Measurements from ENCODE around the gene TPM2.

TPM2 gene

GRCh38 chr9:35730486-35730854 is 40.7 kb upstream of the TPM2 start:
- H3K27ac ChIP-seq (ENCODE audit: low read depth, low read length), result peak overlapping the region; percentile 96
- peak overlapping the region; percentile 72 to 92 (median 88) for H3K4me3 ChIP-seq (ENCODE audit: low read depth in 1 of 5, low read length in 5 of 5)
- H3K9ac ChIP-seq (ENCODE audit: low read length in 5 of 5), result peak overlapping the region; percentile 90 to 98 (median 93)
- H3K4me1 ChIP-seq (ENCODE audit: control insufficient read depth in 5 of 5, insufficient read depth in 5 of 5, low read length in 5 of 5), result peaks cover 38 to 77% (median 75%) of the 10 kb centered on the region in 5 donors
- H3K27me3 ChIP-seq (ENCODE audit: control insufficient read depth in 5 of 5, insufficient read depth in 4 of 5, low read length in 5 of 5), result no peaks in the 10 kb centered on the region
- H3K36me3 ChIP-seq (ENCODE audit: control insufficient read depth in 5 of 5, insufficient read depth in 5 of 5, low read length in 5 of 5), result peaks cover 6 to 19% (median 12%) of the 10 kb centered on the region in 5 donors
- H3K9me3 ChIP-seq (ENCODE audit: control insufficient read depth in 5 of 5, low read length in 5 of 5), result no peaks in the 10 kb centered on the region

GRCh38 chr9:35729700-35730485 is 40.2 kb upstream of the TPM2 start:
- H3K27me3 ChIP-seq (ENCODE audit: control insufficient read depth in 5 of 5, insufficient read depth in 4 of 5, low read length in 5 of 5), result no peaks in the 10 kb centered on the region
- H3K4me1 ChIP-seq (ENCODE audit: control insufficient read depth in 5 of 5, insufficient read depth in 5 of 5, low read length in 5 of 5), result peaks cover 38 to 79% (median 78%) of the 10 kb centered on the region in 5 donors
- H3K9ac ChIP-seq (ENCODE audit: low read length in 5 of 5), result peak overlapping the region in 4 of 5 donors; percentile 41 to 98 (median 92)
- H3K36me3 ChIP-seq (ENCODE audit: control insufficient read depth in 5 of 5, insufficient read depth in 5 of 5, low read length in 5 of 5), result peaks cover 4 to 19% (median 12%) of the 10 kb centered on the region in 5 donors
- peak overlapping the region; percentile 72 to 92 (median 88) for H3K4me3 ChIP-seq (ENCODE audit: low read depth in 1 of 5, low read length in 5 of 5)
- peak overlapping the region; percentile 96 for H3K27ac ChIP-seq (ENCODE audit: low read depth, low read length)
- H3K9me3 ChIP-seq (ENCODE audit: control insufficient read depth in 5 of 5, low read length in 5 of 5), result no peaks in the 10 kb centered on the region

- peak overlapping the region; percentile 96 for H3K27ac ChIP-seq (ENCODE audit: low read depth, low read length)
- H3K4me1 ChIP-seq (ENCODE audit: control insufficient read depth in 5 of 5, insufficient read depth in 5 of 5, low read length in 5 of 5), result peaks cover 38 to 79% (median 78%) of the 10 kb centered on the region in 5 donors
- peak overlapping the region in 4 of 5 donors; percentile 31 to 90 (median 53) for H3K9ac ChIP-seq (ENCODE audit: low read length in 5 of 5)
- H3K27me3 ChIP-seq (ENCODE audit: control insufficient read depth in 5 of 5, insufficient read depth in 4 of 5, low read length in 5 of 5), result no peaks in the 10 kb centered on the region
- H3K36me3 ChIP-seq (ENCODE audit: control insufficient read depth in 5 of 5, insufficient read depth in 5 of 5, low read length in 5 of 5), result peaks cover 9 to 21% (median 16%) of the 10 kb centered on the region in 5 donors
- H3K9me3 ChIP-seq (ENCODE audit: control insufficient read depth in 5 of 5, low read length in 5 of 5), result no peaks in the 10 kb centered on the region
- peak overlapping the region; percentile 72 to 92 (median 88) for H3K4me3 ChIP-seq (ENCODE audit: low read depth in 1 of 5, low read length in 5 of 5)
These were observed 39.4 kb upstream of the TPM2 start for GRCh38 chr9:35729101-35729500.

- H3K9ac ChIP-seq (ENCODE audit: low read length in 5 of 5), result peak overlapping the region; percentile 31 to 90 (median 70)
These were observed 38.6 kb upstream of the TPM2 start for GRCh38 chr9:35728041-35728971.

GRCh38 chr9:35727676-35728040 is 37.9 kb upstream of the TPM2 start:
- H3K4me1 ChIP-seq (ENCODE audit: control insufficient read depth in 5 of 5, insufficient read depth in 5 of 5, low read length in 5 of 5), result peaks cover 32 to 68% (median 64%) of the 10 kb centered on the region in 5 donors
- peaks cover 13 to 35% (median 30%) of the 10 kb centered on the region in 5 donors for H3K36me3 ChIP-seq (ENCODE audit: control insufficient read depth in 5 of 5, insufficient read depth in 5 of 5, low read length in 5 of 5)
- H3K9me3 ChIP-seq (ENCODE audit: control insufficient read depth in 5 of 5, low read length in 5 of 5), result no peaks in the 10 kb centered on the region
- peak overlapping the region; percentile 31 to 90 (median 72) for H3K4me3 ChIP-seq (ENCODE audit: low read depth in 1 of 5, low read length in 5 of 5)
- H3K9ac ChIP-seq (ENCODE audit: low read length in 5 of 5), result peak overlapping the region; percentile 31 to 90 (median 70)
- H3K27ac ChIP-seq (ENCODE audit: low read depth, low read length), result peak overlapping the region; percentile 96
- no peaks in the 10 kb centered on the region for H3K27me3 ChIP-seq (ENCODE audit: control insufficient read depth in 5 of 5, insufficient read depth in 4 of 5, low read length in 5 of 5)

More at GRCh38 chr9:35728041-35728971, 38.6 kb upstream of the TPM2 start:
- peak overlapping the region; percentile 96 for H3K27ac ChIP-seq (ENCODE audit: low read depth, low read length)
- H3K27me3 ChIP-seq (ENCODE audit: control insufficient read depth in 5 of 5, insufficient read depth in 4 of 5, low read length in 5 of 5), result no peaks in the 10 kb centered on the region
- H3K36me3 ChIP-seq (ENCODE audit: control insufficient read depth in 5 of 5, insufficient read depth in 5 of 5, low read length in 5 of 5), result peaks cover 12 to 29% (median 24%) of the 10 kb centered on the region in 5 donors
- no peaks in the 10 kb centered on the region for H3K9me3 ChIP-seq (ENCODE audit: control insufficient read depth in 5 of 5, low read length in 5 of 5)
- peaks cover 38 to 74% (median 71%) of the 10 kb centered on the region in 5 donors for H3K4me1 ChIP-seq (ENCODE audit: control insufficient read depth in 5 of 5, insufficient read depth in 5 of 5, low read length in 5 of 5)
- H3K4me3 ChIP-seq (ENCODE audit: low read depth in 1 of 5, low read length in 5 of 5), result peak overlapping the region; percentile 31 to 90 (median 72)

GRCh38 chr9:35726931-35727330 is 37.2 kb upstream of the TPM2 start:
- Histone ChIP-seq H3K4me3 (ENCODE audit: low read depth in 1 of 5, low read length in 5 of 5) (peak overlapping the region; percentile 23 to 88 (median 31)), H3K36me3 (ENCODE audit: control insufficient read depth in 5 of 5, insufficient read depth in 5 of 5, low read length in 5 of 5) (peaks cover 18 to 43% (median 37%) of the 10 kb centered on the region in 5 donors), H3K9ac (ENCODE audit: low read length in 5 of 5) (peak overlapping the region in 3 of 5 donors; percentile 70 to 90 (median 85))

GRCh38 chr9:35725362-35725761 is 35.6 kb upstream of the TPM2 start:
- Histone ChIP-seq H3K9me3 (ENCODE audit: control insufficient read depth in 5 of 5, low read length in 5 of 5) (no peaks in the 10 kb centered on the region), H3K27me3 (ENCODE audit: control insufficient read depth in 5 of 5, insufficient read depth in 4 of 5, low read length in 5 of 5) (no peaks in the 10 kb centered on the region), H3K4me3 (ENCODE audit: low read depth in 1 of 5, low read length in 5 of 5) (no peak overlapping the region), H3K9ac (ENCODE audit: low read length in 5 of 5) (no peak overlapping the region), H3K4me1 (ENCODE audit: control insufficient read depth in 5 of 5, insufficient read depth in 5 of 5, low read length in 5 of 5) (peaks cover 28 to 52% (median 51%) of the 10 kb centered on the region in 5 donors), H3K36me3 (ENCODE audit: control insufficient read depth in 5 of 5, insufficient read depth in 5 of 5, low read length in 5 of 5) (peaks cover 24 to 58% (median 53%) of the 10 kb centered on the region in 5 donors), H3K27ac (ENCODE audit: low read depth, low read length) (no peak overlapping the region)

More at GRCh38 chr9:35726931-35727330, 37.2 kb upstream of the TPM2 start:
- Histone ChIP-seq H3K9me3 (ENCODE audit: control insufficient read depth in 5 of 5, low read length in 5 of 5) (no peaks in the 10 kb centered on the region), H3K27ac (ENCODE audit: low read depth, low read length) (peak overlapping the region; percentile 96), H3K27me3 (ENCODE audit: control insufficient read depth in 5 of 5, insufficient read depth in 4 of 5, low read length in 5 of 5) (no peaks in the 10 kb centered on the region), H3K4me1 (ENCODE audit: control insufficient read depth in 5 of 5, insufficient read depth in 5 of 5, low read length in 5 of 5) (peaks cover 32 to 66% (median 62%) of the 10 kb centered on the region in 5 donors)

- no peaks in the 10 kb centered on the region for H3K9me3 ChIP-seq (ENCODE audit: control insufficient read depth in 5 of 5, low read length in 5 of 5)
- no peak overlapping the region for H3K9ac ChIP-seq (ENCODE audit: low read length in 5 of 5)
- H3K27me3 ChIP-seq (ENCODE audit: control insufficient read depth in 5 of 5, insufficient read depth in 4 of 5, low read length in 5 of 5), result no peaks in the 10 kb centered on the region
- H3K4me3 ChIP-seq (ENCODE audit: low read depth in 1 of 5, low read length in 5 of 5), result no peak overlapping the region
- peaks cover 15 to 38% (median 36%) of the 10 kb centered on the region in 5 donors for H3K4me1 ChIP-seq (ENCODE audit: control insufficient read depth in 5 of 5, insufficient read depth in 5 of 5, low read length in 5 of 5)
- no peak overlapping the region for H3K27ac ChIP-seq (ENCODE audit: low read depth, low read length)
- peaks cover 24 to 73% (median 68%) of the 10 kb centered on the region in 5 donors for H3K36me3 ChIP-seq (ENCODE audit: control insufficient read depth in 5 of 5, insufficient read depth in 5 of 5, low read length in 5 of 5)
These were observed 34.2 kb upstream of the TPM2 start for GRCh38 chr9:35723908-35724307.

GRCh38 chr9:35723426-35723825 is 33.7 kb upstream of the TPM2 start:
- Histone ChIP-seq H3K9ac (ENCODE audit: low read length in 5 of 5) (no peak overlapping the region), H3K9me3 (ENCODE audit: control insufficient read depth in 5 of 5, low read length in 5 of 5) (no peaks in the 10 kb centered on the region), H3K36me3 (ENCODE audit: control insufficient read depth in 5 of 5, insufficient read depth in 5 of 5, low read length in 5 of 5) (peaks cover 24 to 78% (median 72%) of the 10 kb centered on the region in 5 donors), H3K4me1 (ENCODE audit: control insufficient read depth in 5 of 5, insufficient read depth in 5 of 5, low read length in 5 of 5) (peaks cover 12 to 33% (median 31%) of the 10 kb centered on the region in 5 donors), H3K27ac (ENCODE audit: low read depth, low read length) (no peak overlapping the region), H3K4me3 (ENCODE audit: low read depth in 1 of 5, low read length in 5 of 5) (no peak overlapping the region), H3K27me3 (ENCODE audit: control insufficient read depth in 5 of 5, insufficient read depth in 4 of 5, low read length in 5 of 5) (no peaks in the 10 kb centered on the region)
